ENCODE data around the gene SORL1. TPM values are rescaled to one million over a fixed set of nuclear protein-coding genes. Genes with fewer than 3 reads are reported as not detected.
A peak's percentile ranks its signal among the peaks of the same experiment; 100 is the strongest.

The SORL1 gene
- total RNA-seq, 2 experiments from 2014 or later = 47.5 to 47.9 TPM

GRCh38 chr11:121571506-121571905, 119.4 kb downstream of the SORL1 start:
- Mint-ChIP-seq H3K4me1 (peaks cover 11% of the 10 kb centered on the region), H3K4me3 (no peak overlapping the region), H3K9me3 (no peaks in the 10 kb centered on the region), H3K27ac (no peak overlapping the region), H3K36me3 (peaks cover 33% of the 10 kb centered on the region), H3K27me3 (no peaks in the 10 kb centered on the region)
- no peak for DNase-seq

- peaks cover 40% of the 10 kb centered on the region for H3K36me3 Mint-ChIP-seq
- DNase-seq = no peak
- no peak overlapping the region for H3K4me3 Mint-ChIP-seq
- H3K27me3 Mint-ChIP-seq = no peaks in the 10 kb centered on the region
- peaks cover 5% of the 10 kb centered on the region for H3K4me1 Mint-ChIP-seq
- H3K9me3 Mint-ChIP-seq = no peaks in the 10 kb centered on the region
- H3K27ac Mint-ChIP-seq = peak overlapping the region; percentile 61
Observed at GRCh38 chr11:121572571-121573059, 120.5 kb downstream of the SORL1 start.

- Mint-ChIP-seq H3K4me3 (no peak overlapping the region), H3K27me3 (no peaks in the 10 kb centered on the region), H3K4me1 (peaks cover 5% of the 10 kb centered on the region), H3K36me3 (peaks cover 53% of the 10 kb centered on the region), H3K9me3 (peaks cover 1% of the 10 kb centered on the region), H3K27ac (no peak overlapping the region)
- no peak for DNase-seq
Observed at GRCh38 chr11:121574801-121575200, 122.7 kb downstream of the SORL1 start.

- DNase-seq = no peak
- Mint-ChIP-seq H3K36me3 (peaks cover 55% of the 10 kb centered on the region), H3K27me3 (no peaks in the 10 kb centered on the region), H3K4me3 (no peak overlapping the region), H3K27ac (no peak overlapping the region), H3K4me1 (peaks cover 5% of the 10 kb centered on the region), H3K9me3 (peaks cover 7% of the 10 kb centered on the region)
Observed at GRCh38 chr11:121575250-121575962, 123.3 kb downstream of the SORL1 start.

GRCh38 chr11:121575963-121576290, 123.8 kb downstream of the SORL1 start:
- H3K27me3 Mint-ChIP-seq = no peaks in the 10 kb centered on the region
- H3K9me3 Mint-ChIP-seq = peaks cover 10% of the 10 kb centered on the region
- no peak for DNase-seq
- peaks cover 5% of the 10 kb centered on the region for H3K4me1 Mint-ChIP-seq
- peaks cover 58% of the 10 kb centered on the region for H3K36me3 Mint-ChIP-seq
- no peak overlapping the region for H3K4me3 Mint-ChIP-seq
- H3K27ac Mint-ChIP-seq = no peak overlapping the region

- peaks cover 8% of the 10 kb centered on the region for H3K4me1 Mint-ChIP-seq
- H3K9me3 Mint-ChIP-seq = peaks cover 10% of the 10 kb centered on the region
- no peak overlapping the region for H3K27ac Mint-ChIP-seq
- no peaks in the 10 kb centered on the region for H3K27me3 Mint-ChIP-seq
- no peak overlapping the region for H3K4me3 Mint-ChIP-seq
- no peak for DNase-seq
- H3K36me3 Mint-ChIP-seq = peaks cover 64% of the 10 kb centered on the region
Observed at GRCh38 chr11:121576531-121576930, 124.4 kb downstream of the SORL1 start.

GRCh38 chr11:121577106-121577848, 125.2 kb downstream of the SORL1 start:
- H3K9me3 Mint-ChIP-seq = peaks cover 10% of the 10 kb centered on the region
- no peak overlapping the region for H3K4me3 Mint-ChIP-seq
- H3K27me3 Mint-ChIP-seq = no peaks in the 10 kb centered on the region
- peaks cover 70% of the 10 kb centered on the region for H3K36me3 Mint-ChIP-seq
- peak overlapping the region; percentile 54 for H3K27ac Mint-ChIP-seq
- DNase-seq = no peak
- H3K4me1 Mint-ChIP-seq = peaks cover 16% of the 10 kb centered on the region

GRCh38 chr11:121578251-121578976, 126.3 kb downstream of the SORL1 start:
- H3K27me3 Mint-ChIP-seq = no peaks in the 10 kb centered on the region
- no peak overlapping the region for H3K4me3 Mint-ChIP-seq
- peaks cover 10% of the 10 kb centered on the region for H3K9me3 Mint-ChIP-seq
- DNase-seq = no peak
- H3K27ac Mint-ChIP-seq = peak overlapping the region; percentile 6
- peaks cover 21% of the 10 kb centered on the region for H3K4me1 Mint-ChIP-seq
- H3K36me3 Mint-ChIP-seq = peaks cover 78% of the 10 kb centered on the region

- Mint-ChIP-seq H3K36me3 (peaks cover 74% of the 10 kb centered on the region), H3K9me3 (peaks cover 10% of the 10 kb centered on the region), H3K27me3 (no peaks in the 10 kb centered on the region), H3K4me1 (peaks cover 21% of the 10 kb centered on the region), H3K27ac (no peak overlapping the region), H3K4me3 (no peak overlapping the region)
- DNase-seq = no peak
Observed at GRCh38 chr11:121580154-121580553, 128.0 kb downstream of the SORL1 start.

GRCh38 chr11:121581607-121582006, 129.5 kb downstream of the SORL1 start:
- Mint-ChIP-seq H3K9me3 (peaks cover 10% of the 10 kb centered on the region), H3K4me1 (peaks cover 18% of the 10 kb centered on the region), H3K27ac (peak overlapping the region; percentile 84), H3K4me3 (no peak overlapping the region), H3K27me3 (no peaks in the 10 kb centered on the region), H3K36me3 (peaks cover 66% of the 10 kb centered on the region)
- no peak for DNase-seq

- no peak for DNase-seq
- Mint-ChIP-seq H3K4me3 (no peak overlapping the region), H3K27ac (peak overlapping the region; percentile 84), H3K9me3 (peaks cover 10% of the 10 kb centered on the region), H3K36me3 (peaks cover 59% of the 10 kb centered on the region), H3K27me3 (no peaks in the 10 kb centered on the region), H3K4me1 (peaks cover 16% of the 10 kb centered on the region)
Observed at GRCh38 chr11:121582296-121582695, 130.2 kb downstream of the SORL1 start.

GRCh38 chr11:121583825-121584224, 131.7 kb downstream of the SORL1 start:
- Mint-ChIP-seq H3K27me3 (no peaks in the 10 kb centered on the region), H3K4me1 (peaks cover 18% of the 10 kb centered on the region), H3K9me3 (peaks cover 10% of the 10 kb centered on the region), H3K4me3 (no peak overlapping the region), H3K27ac (no peak overlapping the region), H3K36me3 (peaks cover 52% of the 10 kb centered on the region)
- no peak for DNase-seq

- Mint-ChIP-seq H3K4me1 (peaks cover 38% of the 10 kb centered on the region), H3K36me3 (peaks cover 38% of the 10 kb centered on the region), H3K27me3 (no peaks in the 10 kb centered on the region), H3K4me3 (no peak overlapping the region), H3K27ac (no peak overlapping the region), H3K9me3 (no peaks in the 10 kb centered on the region)
- DNase-seq = no peak
Observed at GRCh38 chr11:121586750-121587149, 134.6 kb downstream of the SORL1 start.

- no peak overlapping the region for H3K4me3 Mint-ChIP-seq
- no peaks in the 10 kb centered on the region for H3K27me3 Mint-ChIP-seq
- H3K36me3 Mint-ChIP-seq = peaks cover 36% of the 10 kb centered on the region
- H3K9me3 Mint-ChIP-seq = no peaks in the 10 kb centered on the region
- H3K4me1 Mint-ChIP-seq = peaks cover 34% of the 10 kb centered on the region
- H3K27ac Mint-ChIP-seq = no peak overlapping the region
- DNase-seq = no peak
Observed at GRCh38 chr11:121587182-121587581, 135.1 kb downstream of the SORL1 start.

GRCh38 chr11:121588747-121589146, 136.6 kb downstream of the SORL1 start:
- H3K4me3 Mint-ChIP-seq = no peak overlapping the region
- DNase-seq = no peak
- no peaks in the 10 kb centered on the region for H3K27me3 Mint-ChIP-seq
- peaks cover 27% of the 10 kb centered on the region for H3K4me1 Mint-ChIP-seq
- peaks cover 35% of the 10 kb centered on the region for H3K36me3 Mint-ChIP-seq
- peak overlapping the region; percentile 85 for H3K27ac Mint-ChIP-seq
- no peaks in the 10 kb centered on the region for H3K9me3 Mint-ChIP-seq
